Keratinocyte (primary cell): Measurements from ENCODE around the gene ZNF497. TPM values are rescaled to one million over a fixed set of nuclear protein-coding genes. Genes with fewer than 3 reads are reported as not detected.

Experiments used
- DNase-seq: peaks from one replicate; pipeline ENCODE4 v3.0.0-alpha.2; 2011; ENCODE audit warnings: low read depth, missing footprints, low spot score
- FAIRE-seq: peaks from 2 replicates; lab custom pipeline; 2011; peaks lifted over from hg19 to GRCh38; lab: Jason Lieb, UNC
- H2AFZ ChIP-seq: 2 replicates; pipeline ENCODE4 v1.6.0; 2012; ENCODE audit warnings: low read length, control low read depth, inconsistent platforms; ENCODE audit not compliant: control insufficient read depth
- H3K27ac ChIP-seq: 2 replicates; pipeline ENCODE4 v1.5.1; 2011; ENCODE audit warnings: low read length; ENCODE audit not compliant: control insufficient read depth, insufficient read depth
- H3K27me3 ChIP-seq: 3 replicates; pipeline ENCODE4 v1.6.0; 2011; ENCODE audit warnings: low read length; ENCODE audit not compliant: control insufficient read depth, insufficient read depth; ENCODE audit errors: extremely low read depth
- H3K36me3 ChIP-seq, 2 experiments: 2 replicates in 1 of 2; 3 replicates in 1 of 2; pipeline ENCODE4 v1.5.1; 2011; ENCODE audit warnings: low read length in 2 of 2, mild to moderate bottlenecking in 1 of 2; ENCODE audit not compliant: control insufficient read depth in 2 of 2, insufficient read depth in 2 of 2; ENCODE audit errors: extremely low read depth in 1 of 2
- H3K4me1 ChIP-seq: 3 replicates; pipeline ENCODE4 v1.5.1; 2011; ENCODE audit warnings: low read length; ENCODE audit not compliant: control insufficient read depth, insufficient read depth; ENCODE audit errors: extremely low read depth
- H3K4me2 ChIP-seq: 3 replicates; pipeline ENCODE4 v1.6.0; 2011; ENCODE audit warnings: low read depth, low read length; ENCODE audit not compliant: control insufficient read depth, insufficient read depth; ENCODE audit errors: extremely low read depth
- H3K4me3 ChIP-seq, 3 experiments: fragments of 200-600 bp in 1 of 3; sonication (generic) in 1 of 3; 2 replicates in 2 of 3; 3 replicates in 1 of 3; pipeline ENCODE4 v1.5.1; 2011 to 2016; ENCODE audit warnings: low read length in 3 of 3, mild to moderate bottlenecking in 3 of 3, control low read depth in 2 of 3, inconsistent platforms in 1 of 3, low read depth in 1 of 3, mixed read lengths in 1 of 3, mixed run types in 1 of 3, moderate library complexity in 1 of 3; ENCODE audit not compliant: control insufficient read depth in 2 of 3, insufficient read depth in 2 of 3; ENCODE audit errors: extremely low read depth in 1 of 3
- H3K79me2 ChIP-seq: 2 replicates; pipeline ENCODE4 v1.6.0; 2012; ENCODE audit warnings: low read length; ENCODE audit not compliant: control insufficient read depth, insufficient read depth
- H3K9ac ChIP-seq: 3 replicates; pipeline ENCODE4 v1.6.0; 2011; ENCODE audit warnings: low read length; ENCODE audit not compliant: control insufficient read depth, insufficient read depth; ENCODE audit errors: extremely low read depth
- H3K9me1 ChIP-seq: 3 replicates; pipeline ENCODE4 v1.6.0; 2011; ENCODE audit warnings: low read length; ENCODE audit not compliant: control insufficient read depth, insufficient read depth; ENCODE audit errors: extremely low read depth
- H3K9me3 ChIP-seq: 2 replicates; pipeline ENCODE4 v1.5.1; 2012; ENCODE audit warnings: low read depth, low read length; ENCODE audit not compliant: control insufficient read depth
- H4K20me1 ChIP-seq: 3 replicates; pipeline ENCODE4 v1.6.0; 2011; ENCODE audit warnings: low read length; ENCODE audit not compliant: control insufficient read depth, insufficient read depth; ENCODE audit errors: extremely low read depth
- CTCF ChIP-seq, 3 experiments: IDR thresholded peaks in 1 of 3; conservative IDR thresholded peaks in 1 of 3; optimal IDR thresholded peaks in 1 of 3; 2 replicates in 2 of 3; 3 replicates in 1 of 3; pipeline versions ENCODE3 to v1.5.1; 2011; ENCODE audit warnings: low read length in 3 of 3, mild to moderate bottlenecking in 3 of 3, moderate library complexity in 2 of 3, control low read depth in 1 of 3, inconsistent platforms in 1 of 3; ENCODE audit not compliant: insufficient read depth in 2 of 3; ENCODE audit errors: extremely low read depth in 1 of 3
- EZH2 ChIP-seq: IDR thresholded peaks from one replicate; pipeline ENCODE4 v1.6.1; 2012; ENCODE audit warnings: inconsistent platforms, mild to moderate bottlenecking, low read length, moderate library complexity
- dilution Hi-C: fragments of 300-500 bp; cut with MboI; formaldehyde crosslinking; loops from one replicate; pipeline ENCODE4 v1.7.0; 2020; ENCODE audit warnings: low sequenced_read_pairs; ENCODE audit not compliant: extremely low pct_ligation_motif_present
- polyA plus RNA-seq, 5 experiments: library from polyadenylated mRNA; depleted of rRNA in 3 of 5; stranded (reverse) in 3 of 5; stranded (forward) in 1 of 5; unstranded in 1 of 5; fragments of >200 nt; gene quantifications; 1 replicate in 1 of 5; 2 replicates in 3 of 5; 3 replicates in 1 of 5; pipeline versions ENCODE4 v1.2.1 to v1.2.3, GENCODE V29; 2011 to 2012; ENCODE audit warnings: missing spikeins in 2 of 5, low read depth in 1 of 5, low replicate concordance in 1 of 5

Gene ZNF497
- polyA plus RNA-seq, 1 donor (not counting 4 experiments of a cell fraction or from before 2014, with no cell fraction given): 0.29 TPM

- dilution Hi-C loops: no loop called here
- DNase-seq: no peak
- H3K27ac ChIP-seq: no peak within 1 kb of the TSS
- H3K4me1 ChIP-seq: no peaks in the 10 kb centered on the region
- no peaks in the 10 kb centered on the region for H4K20me1 ChIP-seq
- H3K79me2 ChIP-seq: no peaks in the 10 kb centered on the region
- no peak for TF ChIP-seq EZH2
- TF ChIP-seq CTCF (optimal IDR thresholded peaks at IDR 0.05 in 1 of 3, IDR thresholded peaks at IDR 0.05 in 1 of 3, conservative IDR thresholded peaks at IDR 0.05 in 1 of 3; ENCODE audit: extremely low read depth in 1 of 3, insufficient read depth in 2 of 3, low read length in 3 of 3): no peak
- H3K4me2 ChIP-seq: no peak within 1 kb of the TSS
- H3K9me3 ChIP-seq: peaks cover 3% of the 10 kb centered on the region
- H3K9ac ChIP-seq: no peak within 1 kb of the TSS
- FAIRE-seq: no peak
- peaks cover 39% of the 10 kb centered on the region for H3K27me3 ChIP-seq
- no peaks in the 10 kb centered on the region for H3K36me3 ChIP-seq
- H2AFZ ChIP-seq: no peak within 1 kb of the TSS
- no peak within 1 kb of the TSS for H3K4me3 ChIP-seq
- no peaks in the 10 kb centered on the region for H3K9me1 ChIP-seq
Observed at GRCh38 chr19:58352760-58353671, 9.5 kb downstream of the ZNF497 start, which contains the start of gene A1BG. A1BG (minus strand) TSS chr19:58353492; CDS start chr19:58353437, 55 bp downstream.

GRCh38 chr19:58351990-58352755 is 10.4 kb downstream of the ZNF497 start:
- Histone ChIP-seq H3K27ac (no peak overlapping the region), H3K9me1 (no peaks in the 10 kb centered on the region), H3K36me3 (no peaks in the 10 kb centered on the region), H4K20me1 (no peaks in the 10 kb centered on the region), H3K4me1 (no peaks in the 10 kb centered on the region), H3K9me3 (peaks cover 3% of the 10 kb centered on the region), H2AFZ (no peak overlapping the region), H3K4me3 (no peak overlapping the region), H3K79me2 (no peaks in the 10 kb centered on the region), H3K9ac (no peak overlapping the region), H3K4me2 (no peak overlapping the region), H3K27me3 (peaks cover 46% of the 10 kb centered on the region)
- DNase-seq: no peak
- FAIRE-seq: no peak
- dilution Hi-C loops: no loop called here
- TF ChIP-seq EZH2: no peak
- no peak for TF ChIP-seq CTCF (optimal IDR thresholded peaks at IDR 0.05 in 1 of 3, IDR thresholded peaks at IDR 0.05 in 1 of 3, conservative IDR thresholded peaks at IDR 0.05 in 1 of 3; ENCODE audit: extremely low read depth in 1 of 3, insufficient read depth in 2 of 3, low read length in 3 of 3)
